ENCODE data around the gene PAPOLA.

PAPOLA gene

DNA sequence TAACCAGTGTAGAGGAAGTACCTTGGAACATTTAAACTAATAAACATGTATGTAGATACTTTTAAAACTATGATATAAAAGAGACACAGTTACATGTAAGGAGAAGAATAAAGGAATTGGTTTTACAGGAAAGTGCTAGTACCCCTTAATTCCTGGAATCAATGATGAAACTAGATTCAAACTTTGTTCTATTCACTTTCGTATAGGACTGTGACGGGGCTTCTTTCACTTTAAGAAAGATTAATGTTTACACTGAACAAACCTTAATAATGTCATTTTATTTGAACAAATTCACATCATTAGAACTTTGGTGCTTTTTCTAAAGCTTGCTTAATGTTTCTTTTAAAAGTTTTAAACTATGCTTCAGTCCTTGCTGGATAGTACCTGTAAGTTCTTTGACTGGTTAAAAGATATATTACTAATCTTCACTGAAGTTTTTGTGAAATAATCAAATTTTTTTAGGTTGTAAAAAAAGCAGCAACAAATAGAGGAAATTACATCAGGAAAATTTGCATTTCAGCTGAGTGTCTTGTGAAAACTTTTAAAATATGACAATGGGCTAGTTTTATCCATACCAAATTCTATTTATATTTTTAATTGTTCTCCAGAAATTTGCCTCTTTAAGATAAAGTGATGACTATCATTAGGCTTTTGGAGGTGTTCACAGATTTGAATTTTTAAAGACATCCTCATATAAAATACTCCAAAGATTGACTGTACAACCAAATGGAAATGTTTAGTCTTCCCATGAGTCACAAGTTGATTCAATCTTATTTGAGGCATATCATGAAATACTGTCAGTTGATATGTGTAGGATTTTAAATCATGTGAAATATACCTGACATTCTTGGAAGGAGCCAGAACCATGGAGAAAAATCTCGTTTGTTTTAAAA, 36.2 kb downstream of the PAPOLA start:
- no peak for DNase-seq
- intact Hi-C loops (cut with DNase I), result no loop called here

DNA sequence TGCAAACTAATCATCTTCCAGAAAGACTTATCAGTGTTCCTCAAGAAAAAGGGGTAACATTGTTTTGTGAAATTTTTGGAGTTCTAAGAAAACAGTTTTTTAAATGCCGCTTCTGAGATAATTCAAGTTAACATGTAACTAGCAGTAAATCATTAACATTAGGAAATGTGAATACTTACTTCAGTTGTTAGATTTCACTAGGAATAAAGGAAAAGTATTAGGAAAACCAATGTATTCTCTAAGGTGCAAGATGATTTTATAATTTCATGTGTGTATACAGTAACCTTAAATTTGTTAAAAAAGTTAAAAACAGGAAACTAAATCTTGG, 36.8 kb downstream of the PAPOLA start:
- DNase-seq, result no peak
- intact Hi-C loops (cut with DNase I), result no loop called here

DNA sequence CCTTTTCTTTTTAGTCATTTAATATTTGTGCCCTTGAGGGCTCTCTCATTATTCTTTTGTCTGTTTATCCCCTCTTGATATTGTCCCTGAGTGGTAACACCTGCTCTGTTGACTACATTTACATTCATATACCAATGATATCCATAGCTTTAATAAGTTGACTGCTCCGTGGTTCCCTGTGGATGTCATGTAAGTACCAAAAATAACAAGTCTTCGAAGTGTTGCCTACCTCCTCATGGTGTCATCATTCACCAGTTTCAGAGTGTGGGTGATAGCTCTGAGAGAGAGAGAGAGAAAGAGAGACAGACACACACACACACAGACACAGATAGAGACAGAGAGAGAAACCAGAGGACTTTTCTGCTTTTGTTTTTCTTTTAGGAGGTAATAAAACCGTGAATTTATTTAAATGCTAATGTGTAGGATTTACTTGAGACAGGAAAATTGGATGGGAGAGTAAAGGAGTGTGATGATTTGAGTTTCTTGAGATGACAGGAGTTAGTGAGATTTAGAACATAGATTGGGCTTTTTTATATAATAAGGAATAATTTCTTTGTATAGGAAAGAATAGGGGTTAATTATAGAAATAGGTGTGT, 52.2 kb downstream of the PAPOLA start:
- intact Hi-C loops (cut with DNase I), result loop anchor here (5.0 kb wide), 1 partner anchor 107 kb away; no protein-coding TSS in a partner anchor
- DNase-seq, result peak in 8 of 42 donors; percentile 9 to 69 (median 37)

DNA sequence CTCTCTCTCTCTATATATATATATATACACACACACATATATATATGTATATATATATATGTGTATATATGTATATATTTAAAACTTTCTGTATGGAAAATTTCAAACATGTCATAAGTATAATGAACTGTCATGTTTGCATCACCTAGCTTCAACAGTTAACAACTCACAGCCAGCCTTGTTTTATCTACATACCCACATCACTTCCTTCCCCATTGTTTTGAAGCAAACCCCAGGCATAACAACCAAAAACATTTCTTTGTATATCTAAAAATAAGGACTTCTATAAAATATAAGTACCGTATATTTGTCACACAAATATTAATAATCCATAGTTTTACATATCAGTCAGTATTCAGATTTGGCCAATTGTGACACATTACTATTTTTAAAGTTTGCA, 57.4 kb downstream of the PAPOLA start:
- no peak for DNase-seq
- intact Hi-C loops (cut with DNase I), result no loop called here

DNA sequence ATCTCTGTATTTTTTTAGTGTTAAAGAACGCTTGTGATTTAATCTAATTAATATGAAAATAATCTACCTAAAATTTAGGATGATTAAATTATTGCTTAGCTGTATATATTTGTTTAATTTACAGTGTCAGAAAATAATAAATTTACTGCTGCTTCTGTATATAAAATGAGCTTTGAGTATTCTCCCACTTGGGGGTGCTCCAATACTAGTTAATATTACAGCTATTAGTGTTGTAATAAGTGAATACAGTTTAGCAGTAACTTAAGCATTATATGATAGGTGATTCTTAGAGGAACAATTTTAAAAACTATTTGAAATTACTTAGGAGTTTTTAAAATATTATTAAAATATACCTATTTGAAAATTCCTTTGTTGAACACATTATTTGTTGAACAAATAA, 62.2 kb downstream of the PAPOLA start:
- intact Hi-C loops (cut with DNase I), result no loop called here

DNA sequence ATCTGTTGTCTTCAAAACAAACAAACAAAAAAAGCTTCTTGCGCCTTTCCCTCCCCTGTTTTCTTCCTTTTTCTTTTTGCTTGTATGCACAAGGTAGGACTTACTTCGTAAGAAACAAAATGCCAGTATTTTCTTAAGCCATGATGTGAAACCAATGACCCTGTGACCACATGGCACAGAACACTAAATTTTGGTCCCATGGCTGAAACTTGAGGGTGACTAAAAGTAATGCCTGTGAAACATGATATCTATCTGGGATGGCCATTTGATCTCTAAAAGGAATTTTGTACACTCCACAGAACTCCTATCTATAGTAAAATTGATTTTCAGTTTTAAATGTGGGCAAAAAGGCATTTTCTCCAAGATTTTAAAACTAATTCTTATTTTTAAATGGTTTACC, 63.6 kb downstream of the PAPOLA start:
- no peak for DNase-seq
- intact Hi-C loops (cut with DNase I), result no loop called here

More for the DNA sequence above, 62.2 kb downstream of the PAPOLA start:
- no peak for DNase-seq

DNA sequence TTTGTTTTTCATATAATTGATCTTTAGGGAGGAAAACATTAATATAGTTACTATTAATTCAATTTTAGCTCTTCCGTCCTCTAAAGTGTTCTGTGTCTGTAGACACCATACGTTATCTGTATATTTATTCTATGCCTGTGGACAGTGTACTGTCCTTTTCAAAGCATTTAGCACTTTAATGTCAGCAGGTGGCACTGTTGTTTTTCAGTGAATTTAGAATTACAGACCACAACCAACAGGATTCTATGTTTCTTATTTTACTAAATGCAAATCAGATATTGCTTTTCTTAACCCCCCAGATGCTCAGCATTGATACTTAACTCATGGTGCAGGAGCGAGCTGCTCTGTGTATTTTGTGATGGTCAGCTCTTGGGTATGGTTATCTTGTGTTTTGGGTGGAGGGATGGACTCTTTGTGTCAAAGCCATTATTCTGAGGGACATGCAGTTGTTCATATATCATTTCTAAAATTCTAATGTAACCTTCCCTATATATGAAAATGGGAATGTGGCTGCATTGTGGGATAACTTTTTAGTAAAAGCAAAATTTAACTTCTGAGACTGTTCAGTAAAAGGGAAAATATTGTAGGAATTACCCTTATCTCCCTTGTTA, 65.2 kb downstream of the PAPOLA start:
- peak in 5 of 42 donors; percentile 31 to 69 (median 42) for DNase-seq
- intact Hi-C loops (cut with DNase I), result no loop called here

DNA sequence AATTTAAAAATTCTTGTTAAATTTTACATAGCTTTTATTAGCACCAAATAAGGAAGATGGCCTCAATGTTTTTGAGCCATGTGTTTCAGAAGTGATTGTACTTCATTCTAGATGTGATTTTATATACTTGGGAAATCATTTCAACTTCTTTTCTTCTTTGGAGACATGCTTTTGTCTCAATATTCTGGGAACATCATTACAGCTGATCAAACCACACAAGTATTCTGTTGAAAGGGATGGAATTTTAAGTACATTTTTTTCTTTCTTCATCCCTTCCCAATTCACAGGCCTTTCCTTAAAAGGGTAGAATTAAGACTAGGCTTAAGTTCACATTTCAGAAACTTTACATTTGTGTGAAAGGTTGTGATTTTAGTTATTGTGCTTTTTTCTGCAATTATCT, 66.4 kb downstream of the PAPOLA start:
- no peak for DNase-seq
- intact Hi-C loops (cut with DNase I), result no loop called here

DNA sequence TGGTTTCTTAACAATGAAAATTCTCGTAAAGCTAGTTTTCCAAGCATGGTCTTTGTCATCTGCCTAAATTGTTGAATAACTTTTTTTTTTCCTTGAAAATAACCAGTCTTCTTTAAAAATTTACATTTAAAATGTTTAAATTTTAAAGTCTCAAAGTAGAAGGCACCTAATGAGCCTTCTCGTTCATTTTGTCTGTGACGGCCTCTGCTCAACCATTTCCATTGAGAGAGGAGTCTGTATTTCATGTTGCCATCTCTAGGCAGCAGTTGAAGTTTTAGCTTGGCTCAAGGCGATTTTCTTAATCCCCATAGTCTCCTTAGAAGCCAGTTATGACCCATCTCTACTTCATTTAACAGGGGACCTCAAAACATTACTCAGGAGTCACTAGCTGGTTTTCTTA, 69.1 kb downstream of the PAPOLA start:
- DNase-seq, result no peak
- intact Hi-C loops (cut with DNase I), result no loop called here

DNA sequence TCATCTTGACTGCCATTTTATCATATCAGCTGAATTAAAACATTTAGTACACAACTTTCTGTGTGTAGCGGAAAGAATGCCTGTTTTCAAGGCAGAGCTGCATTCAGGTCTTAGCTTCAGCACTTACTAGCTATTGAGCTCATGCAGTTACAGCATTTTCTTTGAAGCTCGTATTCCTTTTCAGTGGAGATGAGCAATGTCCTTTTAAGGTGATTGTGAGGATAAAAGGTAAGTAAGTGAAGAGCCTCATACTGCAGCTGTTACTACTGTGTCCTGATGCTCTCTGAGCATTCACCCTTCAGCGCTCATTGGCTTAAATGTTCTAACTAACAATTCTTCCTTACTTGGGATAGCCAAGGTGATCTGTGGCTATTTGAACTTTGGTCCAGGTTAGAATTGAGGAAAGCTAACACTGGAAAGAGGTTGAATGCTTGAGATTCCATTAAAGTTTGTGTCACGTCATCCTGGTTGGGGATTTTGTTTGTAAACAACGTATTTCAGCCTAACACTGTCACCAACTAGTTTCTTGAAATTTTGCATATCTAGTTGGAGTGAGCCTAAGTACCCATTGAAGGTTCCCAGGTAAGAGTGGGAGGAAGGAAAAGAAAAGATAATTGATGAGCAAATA, 71.4 kb downstream of the PAPOLA start:
- intact Hi-C loops (cut with DNase I), result no loop called here
- DNase-seq, result no peak

DNA sequence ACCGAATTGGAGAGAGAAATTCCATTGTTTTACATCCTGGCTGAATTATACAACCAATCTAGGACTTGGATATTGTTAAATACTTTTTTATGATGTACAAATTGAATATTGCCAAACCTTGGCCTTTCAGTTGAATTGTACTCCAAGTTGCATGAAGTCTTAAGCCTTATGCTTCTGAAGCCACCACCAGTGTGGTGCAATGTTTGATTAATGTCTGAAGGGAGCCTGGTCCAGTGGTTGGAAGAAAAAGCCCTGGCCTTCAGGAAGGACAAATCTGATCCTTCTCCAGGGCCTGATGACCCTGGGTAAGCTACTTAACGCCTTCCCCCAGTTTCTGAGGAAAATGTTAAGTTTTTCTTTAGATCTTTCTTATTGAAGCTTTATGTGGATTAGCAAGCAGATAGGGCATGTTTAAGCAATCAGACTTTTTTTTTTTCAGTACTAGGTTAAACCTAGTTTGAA, 72.0 kb downstream of the PAPOLA start:
- intact Hi-C loops (cut with DNase I), result no loop called here

DNA sequence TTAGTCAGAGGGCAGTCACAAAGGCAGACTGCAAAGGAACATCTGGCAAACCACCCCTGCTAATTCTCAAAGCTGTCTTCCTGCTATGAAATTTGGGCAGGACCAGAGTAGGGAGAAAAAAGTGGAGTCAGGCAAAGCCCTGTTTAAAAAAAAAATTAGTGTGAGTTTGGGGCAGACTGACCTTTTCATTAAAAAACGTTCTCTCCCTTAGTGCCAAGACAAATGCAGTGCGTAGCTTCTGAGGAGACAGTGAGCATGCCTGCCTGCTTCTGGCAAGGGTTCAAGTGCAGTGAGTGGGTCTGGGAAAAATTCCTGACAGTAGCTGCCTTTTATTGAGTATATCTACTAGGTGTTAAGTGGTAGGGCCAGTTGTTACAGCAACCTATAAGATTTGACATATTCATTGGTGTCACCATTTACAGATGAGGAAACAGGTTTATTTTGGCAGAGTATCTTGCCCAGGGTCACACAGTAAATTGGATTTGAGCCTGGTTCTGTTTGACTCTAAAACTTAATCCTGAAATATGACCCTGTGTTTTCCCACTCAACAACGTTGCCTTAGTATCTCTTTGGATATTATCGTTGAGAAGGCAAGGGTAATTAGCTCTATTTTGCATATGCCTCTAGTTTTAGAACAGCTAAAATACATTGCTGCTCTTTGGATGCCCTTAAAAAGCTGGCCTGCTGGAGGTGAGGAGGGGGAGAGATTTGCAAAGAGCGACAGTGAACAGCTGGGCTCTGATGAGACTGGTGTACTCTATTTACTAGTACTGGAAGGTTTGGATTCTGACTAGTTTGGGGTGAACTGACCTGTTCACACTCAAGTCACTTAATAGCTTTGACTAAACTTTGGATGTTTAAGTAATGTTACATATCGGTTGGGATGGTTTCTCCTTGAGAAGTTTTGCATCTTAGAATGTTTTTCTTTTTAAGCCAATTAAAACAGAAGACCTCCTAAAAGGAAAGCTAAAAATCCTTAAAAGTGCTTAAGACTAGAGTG, 72.8 kb downstream of the PAPOLA start:
- intact Hi-C loops (cut with DNase I), result no loop called here
- no peak for DNase-seq

More for the DNA sequence above, 72.0 kb downstream of the PAPOLA start:
- no peak for DNase-seq

DNA sequence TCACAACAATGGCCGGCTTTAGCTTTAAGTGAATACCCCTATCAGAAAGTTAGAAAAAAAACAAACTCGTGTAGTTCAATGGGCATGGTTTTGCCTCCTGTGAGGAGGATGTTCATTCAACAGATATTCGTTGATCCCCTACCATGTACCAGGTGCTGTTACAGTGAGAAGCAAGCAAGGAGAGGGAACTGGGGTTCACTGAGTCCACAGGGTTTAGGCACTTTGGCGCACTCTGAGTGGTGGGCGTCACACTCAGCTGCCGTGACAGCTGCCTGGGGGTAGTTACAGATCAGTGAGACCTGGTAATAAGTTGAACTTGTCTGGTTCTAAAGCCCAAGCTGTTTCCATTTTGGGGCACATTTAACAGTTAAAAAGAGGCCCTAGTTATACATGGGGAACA, 74.2 kb downstream of the PAPOLA start:
- DNase-seq, result peak in 1 of 42 donors; percentile 34
- intact Hi-C loops (cut with DNase I), result no loop called here

DNA sequence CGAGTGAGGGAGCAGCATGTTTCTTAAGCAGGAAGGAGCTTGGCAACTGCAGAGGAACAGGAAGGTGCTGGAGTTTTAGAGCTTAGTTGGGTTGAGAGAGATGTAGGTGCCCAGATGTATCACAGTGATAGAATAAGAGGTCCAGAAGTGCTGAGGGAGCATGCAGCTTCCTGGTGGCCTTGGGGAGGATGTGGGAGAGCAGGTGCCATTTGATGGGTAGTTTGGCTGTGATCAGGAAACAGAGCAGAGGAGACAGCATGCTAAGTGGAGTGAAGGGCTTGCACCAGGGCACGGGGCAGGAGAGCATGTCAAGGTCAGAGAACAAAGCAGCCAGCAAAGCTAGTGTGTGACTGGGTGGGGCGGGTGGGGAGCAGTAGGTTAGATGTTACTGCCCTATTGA, 74.8 kb downstream of the PAPOLA start:
- intact Hi-C loops (cut with DNase I), result no loop called here
- peak in 1 of 42 donors; percentile 26 for DNase-seq

DNA sequence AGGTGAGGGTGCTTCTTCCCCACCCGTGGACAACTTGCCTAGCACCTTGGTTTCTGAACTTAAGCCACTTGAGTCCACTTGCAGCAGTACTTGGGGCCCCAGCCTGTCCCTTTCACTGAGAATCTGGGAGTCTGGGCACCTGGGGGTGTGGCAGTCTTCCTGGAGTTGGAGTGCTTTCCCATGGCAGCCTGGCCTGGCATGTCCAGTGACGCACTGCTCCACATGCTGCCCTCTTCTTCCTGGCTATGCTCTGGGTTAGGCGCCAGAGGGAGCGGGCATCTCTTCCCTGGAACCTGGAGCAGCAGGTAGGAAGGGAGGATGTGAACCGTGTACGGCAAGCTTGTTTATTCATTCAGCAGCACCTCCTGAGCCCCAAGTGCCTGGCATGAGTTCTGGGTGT, 76.4 kb downstream of the PAPOLA start:
- intact Hi-C loops (cut with DNase I), result no loop called here
- peak in 1 of 42 donors; percentile 28 for DNase-seq

DNA sequence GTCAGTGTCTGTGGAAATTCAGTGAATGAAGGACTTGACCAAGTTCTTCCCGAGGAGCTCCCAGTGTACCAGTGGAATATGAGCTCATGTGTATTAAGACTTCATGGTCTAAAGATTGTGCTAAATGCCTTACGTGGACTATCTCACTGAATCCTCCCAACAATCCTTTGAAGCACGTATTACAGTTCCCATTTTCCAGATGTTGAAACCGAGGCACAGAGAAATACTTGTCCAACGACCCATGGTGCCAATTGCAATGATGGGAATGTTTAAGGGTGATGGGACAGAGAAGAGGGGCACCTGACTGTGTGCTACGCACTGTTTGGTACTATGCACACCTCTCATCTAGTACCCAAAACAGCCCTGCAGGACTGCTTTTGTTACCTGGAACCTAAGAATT, 77.2 kb downstream of the PAPOLA start:
- no peak for DNase-seq
- intact Hi-C loops (cut with DNase I), result no loop called here

DNA sequence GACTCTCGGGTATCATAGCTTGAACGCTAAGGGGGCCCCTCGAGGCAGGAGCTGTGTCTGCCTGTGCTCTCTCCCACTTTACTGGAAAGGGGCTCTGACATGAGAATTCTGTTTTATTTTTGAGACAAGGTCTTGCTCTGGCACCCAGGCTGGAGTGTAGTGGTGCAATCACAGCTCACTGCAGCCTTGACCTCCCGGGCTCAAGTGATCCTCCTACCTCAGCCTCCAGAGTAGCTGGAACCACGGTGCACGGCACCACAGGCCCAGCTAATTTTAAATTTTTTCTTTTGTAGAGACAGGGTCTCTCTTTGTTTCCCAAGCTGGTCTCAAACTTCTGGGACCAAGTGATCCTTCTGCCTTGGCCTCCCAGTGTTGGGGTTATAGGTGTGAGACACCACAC, 77.7 kb downstream of the PAPOLA start:
- DNase-seq, result no peak
- intact Hi-C loops (cut with DNase I), result loop anchor here (10.0 kb wide), 1 partner anchor 165 kb away; no protein-coding TSS in a partner anchor

DNA sequence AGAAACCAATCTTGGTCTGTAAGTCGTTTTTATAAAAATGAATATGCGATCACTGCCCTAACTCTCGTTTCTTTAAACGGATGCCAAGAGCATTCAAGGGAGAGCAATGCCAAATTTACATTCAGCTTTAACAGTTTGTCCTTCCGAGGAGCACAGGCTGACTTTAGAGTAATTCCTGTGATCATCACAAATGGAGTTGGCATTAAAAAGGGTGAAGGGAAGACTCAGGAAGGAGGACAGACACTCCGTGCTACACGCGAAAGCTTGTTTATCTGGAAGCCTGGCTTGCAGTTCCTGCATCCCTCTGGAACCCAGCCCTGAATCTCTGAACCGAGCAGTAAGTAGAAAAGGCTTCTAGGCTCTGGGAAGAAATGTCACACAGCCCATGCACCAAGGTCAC, 78.4 kb downstream of the PAPOLA start:
- intact Hi-C loops (cut with DNase I), result loop anchor here (10.0 kb wide), 1 partner anchor 164 kb away; no protein-coding TSS in a partner anchor
- DNase-seq, result peak in 1 of 42 donors; percentile 34
